Measurements from ENCODE around the gene GPR161.
A peak's percentile ranks its signal among the peaks of the same experiment; 100 is the strongest.

The GPR161 gene

GRCh38 chr1:168135116-168135920 lies 1.4 kb downstream of the GPR161 start:
- CTCF ChIA-PET: interaction anchor here (1.2 to 4.8 kb wide), 6 partner anchors 8 to 419 kb away, joined by 3 to 39 read pairs (median 6); no protein-coding TSS in a partner anchor
- POLR2A ChIA-PET: interaction anchor here (0.6 to 1.4 kb wide), 2 partner anchors 9 to 243 kb away, joined by 3 read pairs; no protein-coding TSS in a partner anchor

GRCh38 chr1:168134642-168135041 lies 2.1 kb downstream of the GPR161 start:
- H3K4me3 ChIP-seq (ENCODE audit: low read depth, low read length): 0 out of 2 replicates have a peak overlapping the region, but pooled peaks have one; percentile 18
- ChIA-PET CTCF (interaction anchor here (2.1 to 4.8 kb wide), 3 partner anchors 9 to 51 kb away, joined by 8 to 39 read pairs (median 10); no protein-coding TSS in a partner anchor), POLR2A (interaction anchor here (1.4 kb wide), 1 partner anchor 9 kb away, joined by 3 read pairs; no protein-coding TSS in a partner anchor)
- no peak for DNase-seq (ENCODE audit: low read depth, low spot score)
- no peak for TF ChIP-seq CTCF (IDR thresholded peaks at IDR 0.05; ENCODE audit: insufficient read depth, low read length, missing control alignments)

More at GRCh38 chr1:168135116-168135920, 1.4 kb downstream of the GPR161 start:
- TF ChIP-seq CTCF (IDR thresholded peaks at IDR 0.05; ENCODE audit: insufficient read depth, low read length, missing control alignments): no peak
- peak overlapping the region; percentile 79 for H3K4me3 ChIP-seq (ENCODE audit: low read depth, low read length)
- DNase-seq (ENCODE audit: low read depth, low spot score): no peak

GRCh38 chr1:168134132-168134531 lies 2.6 kb downstream of the GPR161 start:
- ChIA-PET POLR2A (no interaction called here), CTCF (interaction anchor here (1.3 to 4.8 kb wide), 3 partner anchors 8 to 101 kb away, joined by 3 to 39 read pairs (median 10); no protein-coding TSS in a partner anchor)

GRCh38 chr1:168129933-168130332 lies 6.8 kb downstream of the GPR161 start:
- TF ChIP-seq CTCF (IDR thresholded peaks at IDR 0.05; ENCODE audit: insufficient read depth, low read length, missing control alignments): no peak
- no peak for DNase-seq (ENCODE audit: low read depth, low spot score)
- no peak overlapping the region for H3K4me3 ChIP-seq (ENCODE audit: low read depth, low read length)
- ChIA-PET POLR2A (no interaction called here), CTCF (interaction anchor here (1.0 to 2.3 kb wide), 4 partner anchors 16 to 45 kb away, joined by 3 to 12 read pairs (median 4); no protein-coding TSS in a partner anchor)

More at GRCh38 chr1:168134132-168134531, 2.6 kb downstream of the GPR161 start:
- no peak for TF ChIP-seq CTCF (IDR thresholded peaks at IDR 0.05; ENCODE audit: insufficient read depth, low read length, missing control alignments)
- no peak for DNase-seq (ENCODE audit: low read depth, low spot score)
- no peak overlapping the region for H3K4me3 ChIP-seq (ENCODE audit: low read depth, low read length)

GRCh38 chr1:168127503-168127902 lies 9.2 kb downstream of the GPR161 start:
- DNase-seq (ENCODE audit: low read depth, low spot score): no peak
- H3K4me3 ChIP-seq (ENCODE audit: low read depth, low read length): no peak overlapping the region
- ChIA-PET POLR2A (no interaction called here), CTCF (interaction anchor here (1.4 kb wide), 1 partner anchor 8 kb away, joined by 3 read pairs; no protein-coding TSS in a partner anchor)
- TF ChIP-seq CTCF (IDR thresholded peaks at IDR 0.05; ENCODE audit: insufficient read depth, low read length, missing control alignments): no peak

GRCh38 chr1:168125051-168125450 lies 11.7 kb downstream of the GPR161 start:
- POLR2A ChIA-PET: no interaction called here
- DNase-seq (ENCODE audit: low read depth, low spot score): no peak
- CTCF ChIA-PET: interaction anchor here (1.4 to 2.5 kb wide), 4 partner anchors 9 to 40 kb away, joined by 3 to 14 read pairs (median 9); no protein-coding TSS in a partner anchor
- no peak for TF ChIP-seq CTCF (IDR thresholded peaks at IDR 0.05; ENCODE audit: insufficient read depth, low read length, missing control alignments)
- H3K4me3 ChIP-seq (ENCODE audit: low read depth, low read length): no peak overlapping the region
